ENCODE results near the gene CNOT10.
"Not testable (repeated sequence)": the region's sequence is repeated elsewhere in the genome, so short reads cannot be mapped to it uniquely, and the experiment has no call there.

CNOT10 gene

GRCh38 chr3:32667072-32667582 is 17.9 kb upstream of the CNOT10 start:
- H3K4me3 ChIP-seq (ENCODE audit: low read depth, low read length): no peak overlapping the region
- H3K27ac ChIP-seq: no peak overlapping the region
- H3K36me3 ChIP-seq (replicated peaks): no peaks in the 10 kb centered on the region
- no peak for DNase-seq
- H3K27me3 ChIP-seq (replicated peaks): peaks cover 2% of the 10 kb centered on the region
- TF ChIP-seq, protein P1, sequence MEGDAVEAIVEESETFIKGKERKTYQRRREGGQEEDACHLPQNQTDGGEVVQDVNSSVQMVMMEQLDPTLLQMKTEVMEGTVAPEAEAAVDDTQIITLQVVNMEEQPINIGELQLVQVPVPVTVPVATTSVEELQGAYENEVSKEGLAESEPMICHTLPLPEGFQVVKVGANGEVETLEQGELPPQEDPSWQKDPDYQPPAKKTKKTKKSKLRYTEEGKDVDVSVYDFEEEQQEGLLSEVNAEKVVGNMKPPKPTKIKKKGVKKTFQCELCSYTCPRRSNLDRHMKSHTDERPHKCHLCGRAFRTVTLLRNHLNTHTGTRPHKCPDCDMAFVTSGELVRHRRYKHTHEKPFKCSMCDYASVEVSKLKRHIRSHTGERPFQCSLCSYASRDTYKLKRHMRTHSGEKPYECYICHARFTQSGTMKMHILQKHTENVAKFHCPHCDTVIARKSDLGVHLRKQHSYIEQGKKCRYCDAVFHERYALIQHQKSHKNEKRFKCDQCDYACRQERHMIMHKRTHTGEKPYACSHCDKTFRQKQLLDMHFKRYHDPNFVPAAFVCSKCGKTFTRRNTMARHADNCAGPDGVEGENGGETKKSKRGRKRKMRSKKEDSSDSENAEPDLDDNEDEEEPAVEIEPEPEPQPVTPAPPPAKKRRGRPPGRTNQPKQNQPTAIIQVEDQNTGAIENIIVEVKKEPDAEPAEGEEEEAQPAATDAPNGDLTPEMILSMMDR (IDR thresholded peaks at IDR 0.05; ENCODE audit: low read depth, low read length, missing control alignments): no peak
- in situ Hi-C loops (cut with HindIII; ENCODE audit: low pct_ligation_motif_present, low sequenced_read_pairs): no loop called here

DNA sequence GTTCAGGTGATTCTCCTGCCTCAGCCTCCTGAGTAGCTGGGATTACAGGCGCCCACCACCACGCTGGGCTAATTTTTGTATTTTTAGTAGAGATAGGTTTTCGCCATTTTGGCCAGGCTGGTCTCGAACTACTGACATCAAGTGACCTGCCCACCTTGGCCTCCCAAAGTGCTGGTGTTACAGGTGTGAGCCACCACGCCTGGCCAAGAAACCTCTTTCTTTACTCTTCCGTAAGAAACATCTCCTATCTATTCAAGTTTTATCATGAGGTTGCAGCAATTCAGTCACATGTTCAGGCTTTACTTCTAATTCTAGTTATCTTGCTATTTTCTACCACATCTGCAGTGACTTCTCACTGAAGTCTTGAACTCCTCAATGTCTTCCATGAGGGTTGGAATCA is 15.8 kb upstream of the CNOT10 start:
- H3K27me3 ChIP-seq (replicated peaks); H3K4me3 ChIP-seq (ENCODE audit: low read depth, low read length); DNase-seq; H3K27ac ChIP-seq; H3K36me3 ChIP-seq (replicated peaks); in situ Hi-C loops (cut with HindIII; ENCODE audit: low pct_ligation_motif_present, low sequenced_read_pairs): not testable (repeated sequence)

DNA sequence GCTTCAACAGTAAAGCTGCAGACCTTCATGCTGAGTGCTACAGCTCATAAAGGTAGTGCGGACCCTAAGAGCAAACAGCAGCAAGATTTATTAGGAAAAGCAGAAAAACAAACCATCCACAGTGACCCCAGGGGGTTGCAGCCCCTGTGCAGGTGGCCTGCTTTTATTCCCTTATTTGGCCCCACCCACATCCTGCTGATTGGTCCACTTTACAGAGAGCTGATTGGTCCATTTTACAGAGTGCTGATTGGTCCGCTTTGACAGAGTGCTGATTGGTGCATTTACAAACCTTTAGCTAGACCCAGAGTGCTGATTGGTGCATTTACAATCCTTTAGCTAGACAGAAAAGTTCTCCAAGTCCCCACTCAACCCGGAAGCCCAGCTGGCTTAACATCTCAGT is 11.3 kb upstream of the CNOT10 start:
- H3K4me3 ChIP-seq (ENCODE audit: low read depth, low read length); H3K27me3 ChIP-seq (replicated peaks); DNase-seq; in situ Hi-C loops (cut with HindIII; ENCODE audit: low pct_ligation_motif_present, low sequenced_read_pairs); H3K36me3 ChIP-seq (replicated peaks); H3K27ac ChIP-seq: not testable (repeated sequence)

DNA sequence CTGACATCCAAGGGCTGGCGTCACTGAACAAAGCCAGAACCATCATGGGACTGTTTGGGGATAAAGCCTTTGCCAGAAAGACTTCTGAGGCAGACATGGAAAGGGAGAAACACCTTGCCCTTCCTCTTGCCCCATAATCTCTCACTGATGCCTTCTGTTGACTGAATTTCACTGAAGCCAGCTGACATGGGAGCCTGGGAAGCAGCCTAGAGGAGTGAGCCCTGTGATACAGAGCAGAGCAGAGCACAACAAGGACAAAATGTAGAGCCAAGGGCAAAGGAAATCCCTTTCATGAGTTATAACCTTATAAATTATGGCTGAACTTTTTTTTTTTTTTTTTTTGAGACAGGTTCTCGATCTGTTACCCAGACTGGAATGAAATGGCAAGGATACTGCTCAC is 9.8 kb upstream of the CNOT10 start:
- no peak overlapping the region for H3K27ac ChIP-seq
- no peaks in the 10 kb centered on the region for H3K27me3 ChIP-seq (replicated peaks)
- in situ Hi-C loops (cut with HindIII; ENCODE audit: low pct_ligation_motif_present, low sequenced_read_pairs): no loop called here
- H3K4me3 ChIP-seq (ENCODE audit: low read depth, low read length): no peak overlapping the region
- TF ChIP-seq, protein P1 (IDR thresholded peaks at IDR 0.05; ENCODE audit: low read depth, low read length, missing control alignments): no peak
- no peak for DNase-seq
- H3K36me3 ChIP-seq (replicated peaks): no peaks in the 10 kb centered on the region

DNA sequence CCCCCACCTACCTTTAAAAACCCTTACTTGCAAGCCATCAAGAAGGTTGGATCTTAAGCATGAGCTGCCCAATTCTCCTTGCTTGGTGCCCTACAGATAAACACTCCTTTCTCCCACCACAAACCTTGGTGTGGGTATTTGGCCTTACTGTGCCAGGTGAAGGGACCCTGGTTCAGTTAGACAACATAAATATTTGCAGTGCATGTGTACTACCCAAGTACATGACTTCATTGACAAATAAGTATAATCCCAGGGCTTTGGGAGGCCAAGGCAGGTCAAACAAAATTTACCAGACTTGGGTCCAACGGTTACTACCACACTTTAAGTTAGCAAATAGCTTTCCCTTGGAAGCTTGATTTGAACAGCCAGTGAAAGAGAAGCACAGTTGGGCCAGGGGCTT is 9.3 kb upstream of the CNOT10 start:
- DNase-seq: no peak
- Histone ChIP-seq H3K36me3 (replicated peaks) (no peaks in the 10 kb centered on the region), H3K27ac (no peak overlapping the region), H3K27me3 (replicated peaks) (no peaks in the 10 kb centered on the region), H3K4me3 (ENCODE audit: low read depth, low read length) (no peak overlapping the region)
- TF ChIP-seq, protein P1 (IDR thresholded peaks at IDR 0.05; ENCODE audit: low read depth, low read length, missing control alignments): no peak
- in situ Hi-C loops (cut with HindIII; ENCODE audit: low pct_ligation_motif_present, low sequenced_read_pairs): no loop called here

GRCh38 chr3:32681811-32682210 is 3.2 kb upstream of the CNOT10 start:
- DNase-seq: no peak
- TF ChIP-seq, protein P1 (IDR thresholded peaks at IDR 0.05; ENCODE audit: low read depth, low read length, missing control alignments): no peak

DNA sequence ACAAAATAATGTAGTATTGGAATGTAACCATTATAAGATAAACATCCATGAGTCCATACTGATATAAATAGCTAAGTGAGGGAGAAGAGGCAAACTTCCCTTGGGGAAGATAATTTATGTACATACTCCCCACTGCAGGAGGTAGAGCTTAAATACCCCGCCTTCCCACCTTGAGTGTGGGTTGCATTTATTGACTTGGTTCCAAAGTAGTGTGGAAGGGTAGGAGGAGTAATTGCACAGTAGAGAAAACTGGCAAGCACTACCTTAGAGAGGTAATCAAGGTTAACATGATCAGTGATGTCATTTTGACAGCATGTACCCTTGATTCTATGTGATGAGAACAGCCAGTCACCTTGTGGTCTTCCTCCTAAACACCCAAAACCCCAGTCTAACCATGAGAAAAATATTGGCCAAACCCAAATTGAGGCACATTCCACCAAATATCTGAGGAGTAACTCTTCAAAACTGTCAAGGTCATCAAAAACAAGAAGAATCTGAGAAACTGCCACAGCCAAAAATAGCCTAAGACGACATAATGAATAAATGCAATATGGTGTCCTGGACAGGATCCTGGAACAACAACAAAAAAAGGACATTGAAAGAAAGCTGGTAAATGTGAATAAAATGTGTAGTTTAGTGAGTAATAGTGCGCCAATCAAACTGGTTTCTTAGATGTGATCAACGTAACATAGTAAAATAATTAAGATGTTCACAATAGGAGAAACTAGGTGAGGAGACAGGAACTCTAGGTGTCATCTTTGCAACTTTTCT is 774 bp upstream of the CNOT10 start:
- TF ChIP-seq, protein P1 (IDR thresholded peaks at IDR 0.05; ENCODE audit: low read depth, low read length, missing control alignments): no peak
- H3K4me3 ChIP-seq (ENCODE audit: low read depth, low read length): peak overlapping the region; percentile 93
- DNase-seq: no peak
- H3K36me3 ChIP-seq (replicated peaks): no peaks in the 10 kb centered on the region
- in situ Hi-C loops (cut with HindIII; ENCODE audit: low pct_ligation_motif_present, low sequenced_read_pairs): no loop called here
- H3K27ac ChIP-seq: peak overlapping the region; percentile 80
- H3K27me3 ChIP-seq (replicated peaks): no peaks in the 10 kb centered on the region

More at GRCh38 chr3:32681811-32682210, 3.2 kb upstream of the CNOT10 start:
- Histone ChIP-seq H3K27ac (no peak overlapping the region), H3K4me3 (ENCODE audit: low read depth, low read length) (no peak overlapping the region), H3K27me3 (replicated peaks) (no peaks in the 10 kb centered on the region), H3K36me3 (replicated peaks) (no peaks in the 10 kb centered on the region)
- in situ Hi-C loops (cut with HindIII; ENCODE audit: low pct_ligation_motif_present, low sequenced_read_pairs): no loop called here

Measured in brain microvascular endothelial cell (primary cell).